Sigmoid colon (tissue), 4 donors: ENCODE measurements around the gene GPS1.

ENCODE experiments used
- EP300 ChIP-seq, 4 donors: sonication (generic); formaldehyde crosslinking; IDR thresholded peaks; one replicate each; pipeline ENCODE4 v1.6.1; 2017; ENCODE audit warnings: antibody characterized with exemption in 4 of 4
- POLR2A ChIP-seq, 2 donors: fragments of 450-650 bp; IDR thresholded peaks; one replicate each; pipeline ENCODE4 v1.6.1; 2016; ENCODE audit warnings: antibody characterized with exemption in 2 of 2, mild to moderate bottlenecking in 2 of 2, moderate library complexity in 2 of 2
- TF ChIP-seq, protein P1 (sequence below), 4 experiments: fragments of 450-650 bp in 3 of 4; fragments of 200-600 bp in 1 of 4; IDR thresholded peaks; one replicate each; pipeline ENCODE4 v1.5.1; 2016 to 2019; ENCODE audit warnings: antibody characterized with exemption in 4 of 4, mild to moderate bottlenecking in 3 of 4, moderate library complexity in 2 of 4

DNA sequence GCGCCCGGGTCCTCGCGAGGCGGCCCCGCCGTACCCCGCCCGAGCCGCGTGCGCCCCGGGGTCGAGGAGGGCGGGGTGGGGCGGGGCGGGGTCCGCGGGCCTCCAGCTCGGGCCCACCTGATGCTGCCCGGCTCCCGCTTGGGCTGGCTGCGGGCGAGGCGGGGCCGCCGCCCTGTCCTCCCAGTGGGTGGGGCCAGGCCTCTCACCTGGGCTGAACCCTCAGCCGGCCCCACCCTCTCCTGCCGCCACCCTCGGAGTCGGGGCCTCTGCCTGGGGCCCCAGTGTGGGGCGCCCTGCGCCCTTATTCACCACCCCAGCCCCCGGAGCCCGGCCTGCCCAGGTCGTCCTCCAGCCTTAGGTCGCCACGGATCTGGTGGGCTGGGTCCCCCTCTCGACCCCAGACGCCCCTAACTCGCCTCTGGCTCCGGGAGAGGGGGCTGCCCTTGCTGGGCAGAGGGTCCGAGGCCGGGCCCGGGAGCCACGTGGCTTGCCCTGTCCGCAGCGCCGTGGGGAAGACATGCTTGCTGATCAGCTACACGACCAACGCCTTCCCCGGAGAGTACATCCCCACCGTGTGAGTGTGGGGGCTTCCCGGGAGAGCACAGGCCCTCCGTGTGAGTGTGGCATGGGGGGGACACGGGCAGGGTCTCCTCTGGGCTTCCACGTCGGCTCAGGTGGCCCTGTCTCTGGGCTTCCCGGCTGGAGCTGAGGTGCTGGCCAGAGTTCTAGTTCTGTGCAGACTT, 19.6 kb upstream of the GPS1 start:
- TF ChIP-seq POLR2A (IDR thresholded peaks at IDR 0.05) (no peak), EP300 (IDR thresholded peaks at IDR 0.05) (no peak)
- TF ChIP-seq, protein P1, sequence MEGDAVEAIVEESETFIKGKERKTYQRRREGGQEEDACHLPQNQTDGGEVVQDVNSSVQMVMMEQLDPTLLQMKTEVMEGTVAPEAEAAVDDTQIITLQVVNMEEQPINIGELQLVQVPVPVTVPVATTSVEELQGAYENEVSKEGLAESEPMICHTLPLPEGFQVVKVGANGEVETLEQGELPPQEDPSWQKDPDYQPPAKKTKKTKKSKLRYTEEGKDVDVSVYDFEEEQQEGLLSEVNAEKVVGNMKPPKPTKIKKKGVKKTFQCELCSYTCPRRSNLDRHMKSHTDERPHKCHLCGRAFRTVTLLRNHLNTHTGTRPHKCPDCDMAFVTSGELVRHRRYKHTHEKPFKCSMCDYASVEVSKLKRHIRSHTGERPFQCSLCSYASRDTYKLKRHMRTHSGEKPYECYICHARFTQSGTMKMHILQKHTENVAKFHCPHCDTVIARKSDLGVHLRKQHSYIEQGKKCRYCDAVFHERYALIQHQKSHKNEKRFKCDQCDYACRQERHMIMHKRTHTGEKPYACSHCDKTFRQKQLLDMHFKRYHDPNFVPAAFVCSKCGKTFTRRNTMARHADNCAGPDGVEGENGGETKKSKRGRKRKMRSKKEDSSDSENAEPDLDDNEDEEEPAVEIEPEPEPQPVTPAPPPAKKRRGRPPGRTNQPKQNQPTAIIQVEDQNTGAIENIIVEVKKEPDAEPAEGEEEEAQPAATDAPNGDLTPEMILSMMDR (IDR thresholded peaks at IDR 0.05): no peak
